Measurements from ENCODE around the gene SFT2D3. TPM values are rescaled to one million over a fixed set of nuclear protein-coding genes. Genes with fewer than 3 reads are reported as not detected.

Gene SFT2D3
- total RNA-seq, 1 donor from 2014 or later = 7.4 TPM

DNA sequence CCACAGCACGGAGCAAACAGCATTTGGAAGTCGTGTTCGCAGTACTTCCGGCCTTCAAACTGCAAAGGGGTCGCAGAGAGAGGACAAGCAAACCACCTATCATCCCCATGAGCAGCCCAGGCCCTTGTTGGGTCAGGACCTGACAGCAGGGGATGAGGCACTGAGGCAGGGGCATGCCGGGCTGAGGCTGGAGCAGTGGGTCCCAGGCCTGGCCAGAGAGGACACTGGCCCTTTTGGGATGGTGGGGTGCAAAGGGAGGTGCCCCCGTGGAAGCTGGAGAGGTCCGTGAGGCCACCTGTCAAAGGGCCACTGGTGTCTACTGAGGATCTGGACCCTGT is 46.5 kb upstream of the SFT2D3 start:
- ATAC-seq (no peak), DNase-seq (peak; percentile 32)
- TF ChIP-seq, protein P1, sequence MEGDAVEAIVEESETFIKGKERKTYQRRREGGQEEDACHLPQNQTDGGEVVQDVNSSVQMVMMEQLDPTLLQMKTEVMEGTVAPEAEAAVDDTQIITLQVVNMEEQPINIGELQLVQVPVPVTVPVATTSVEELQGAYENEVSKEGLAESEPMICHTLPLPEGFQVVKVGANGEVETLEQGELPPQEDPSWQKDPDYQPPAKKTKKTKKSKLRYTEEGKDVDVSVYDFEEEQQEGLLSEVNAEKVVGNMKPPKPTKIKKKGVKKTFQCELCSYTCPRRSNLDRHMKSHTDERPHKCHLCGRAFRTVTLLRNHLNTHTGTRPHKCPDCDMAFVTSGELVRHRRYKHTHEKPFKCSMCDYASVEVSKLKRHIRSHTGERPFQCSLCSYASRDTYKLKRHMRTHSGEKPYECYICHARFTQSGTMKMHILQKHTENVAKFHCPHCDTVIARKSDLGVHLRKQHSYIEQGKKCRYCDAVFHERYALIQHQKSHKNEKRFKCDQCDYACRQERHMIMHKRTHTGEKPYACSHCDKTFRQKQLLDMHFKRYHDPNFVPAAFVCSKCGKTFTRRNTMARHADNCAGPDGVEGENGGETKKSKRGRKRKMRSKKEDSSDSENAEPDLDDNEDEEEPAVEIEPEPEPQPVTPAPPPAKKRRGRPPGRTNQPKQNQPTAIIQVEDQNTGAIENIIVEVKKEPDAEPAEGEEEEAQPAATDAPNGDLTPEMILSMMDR (IDR thresholded peaks at IDR 0.05) = no peak
- no peaks in the 10 kb centered on the region for H3K9me3 ChIP-seq
- H3K36me3 ChIP-seq = peaks cover 46% of the 10 kb centered on the region
- peak overlapping the region; percentile 65 for H3K27ac ChIP-seq
- H3K4me1 ChIP-seq = peaks cover 73% of the 10 kb centered on the region
- H3K27me3 ChIP-seq (ENCODE audit: low read depth) = no peaks in the 10 kb centered on the region
- no peak overlapping the region for H3K4me3 ChIP-seq
- intact Hi-C loops (cut with DNase I) = no loop called here

DNA sequence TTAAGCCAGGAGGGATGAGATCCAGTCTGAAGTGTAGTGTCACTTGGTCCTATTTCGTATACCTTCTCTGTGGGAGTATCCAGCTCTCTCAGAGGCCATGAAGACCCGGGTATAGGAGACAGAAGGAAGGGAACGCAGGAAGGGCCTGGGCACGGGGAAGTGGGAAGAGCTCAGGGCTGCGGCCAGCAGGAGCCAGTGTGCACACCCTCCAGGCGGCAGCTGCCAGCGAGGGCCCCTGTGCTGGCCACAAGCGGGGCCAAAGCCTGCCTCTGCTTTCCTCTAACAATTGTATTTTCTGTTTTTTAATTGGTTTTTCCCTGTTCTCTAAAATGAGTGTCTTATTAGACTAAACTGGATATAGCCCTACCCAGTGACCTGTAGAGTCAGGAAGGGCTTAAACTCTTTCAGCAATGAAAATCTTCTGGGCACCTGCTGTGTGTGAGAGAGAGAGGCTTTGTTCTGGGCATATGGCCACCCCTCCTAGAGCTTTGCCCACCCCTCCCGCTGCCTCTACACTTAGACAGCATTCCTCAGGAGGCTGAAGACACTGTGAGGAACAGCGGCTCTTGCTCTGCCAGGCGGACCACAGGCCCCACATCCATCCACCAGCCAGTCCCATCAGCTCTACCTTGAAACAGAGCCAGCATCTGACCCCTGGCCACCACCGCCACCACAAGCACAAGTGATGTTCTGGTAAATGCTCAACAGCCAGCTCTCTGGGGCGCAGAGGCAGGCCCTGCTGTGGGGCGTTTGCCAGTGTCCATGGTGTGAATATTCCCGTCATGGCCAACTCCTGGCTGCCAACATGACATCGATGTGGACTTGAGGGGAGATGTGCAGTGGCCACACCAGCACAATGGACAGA is 45.9 kb upstream of the SFT2D3 start:
- no peak for ATAC-seq
- H3K4me3 ChIP-seq = no peak overlapping the region
- H3K4me1 ChIP-seq = peaks cover 68% of the 10 kb centered on the region
- intact Hi-C loops (cut with DNase I) = no loop called here
- no peaks in the 10 kb centered on the region for H3K9me3 ChIP-seq
- peak overlapping the region; percentile 65 for H3K27ac ChIP-seq
- TF ChIP-seq, protein P1 (IDR thresholded peaks at IDR 0.05) = no peak
- H3K27me3 ChIP-seq (ENCODE audit: low read depth) = no peaks in the 10 kb centered on the region
- DNase-seq = peak; percentile 39
- peaks cover 46% of the 10 kb centered on the region for H3K36me3 ChIP-seq

DNA sequence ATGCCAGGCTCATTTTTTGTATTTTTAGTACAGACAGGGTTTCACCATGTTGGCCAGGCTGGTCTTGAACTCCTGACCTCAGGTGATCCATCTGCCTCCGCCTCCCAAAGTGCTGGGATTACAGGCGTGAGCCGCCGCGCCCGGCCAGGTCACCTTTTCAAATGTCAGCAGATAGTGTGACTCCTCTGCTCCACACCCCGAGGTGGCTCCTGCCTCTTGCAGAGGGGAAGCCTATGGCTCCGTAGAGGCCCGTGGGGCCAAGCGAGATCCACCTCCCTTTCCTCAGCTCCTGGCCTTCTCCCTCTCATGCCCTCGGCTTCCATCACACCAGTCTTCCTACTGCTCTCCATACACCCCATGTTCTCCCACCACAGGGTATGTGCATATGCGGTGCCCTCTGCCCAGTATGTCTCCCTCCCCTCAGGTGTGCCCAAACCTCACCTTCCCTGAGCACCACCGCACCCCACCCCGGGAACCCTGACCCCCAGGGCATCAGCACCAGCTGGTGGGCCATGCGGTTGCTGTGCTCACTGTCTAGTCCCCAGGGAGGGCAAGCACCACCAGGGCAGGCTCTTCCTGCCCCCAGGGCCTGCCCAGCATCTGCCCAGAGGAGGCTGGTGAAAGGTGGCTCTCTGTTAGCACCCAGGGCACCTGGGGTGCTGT is 44.6 kb upstream of the SFT2D3 start:
- intact Hi-C loops (cut with DNase I) = no loop called here
- ATAC-seq (no peak), DNase-seq (peak; percentile 40)
- Histone ChIP-seq H3K9me3 (no peaks in the 10 kb centered on the region), H3K4me3 (no peak overlapping the region), H3K36me3 (peaks cover 52% of the 10 kb centered on the region), H3K27ac (peak overlapping the region; percentile 51), H3K27me3 (ENCODE audit: low read depth) (no peaks in the 10 kb centered on the region), H3K4me1 (peaks cover 72% of the 10 kb centered on the region)
- TF ChIP-seq, protein P1 (IDR thresholded peaks at IDR 0.05) = no peak

DNA sequence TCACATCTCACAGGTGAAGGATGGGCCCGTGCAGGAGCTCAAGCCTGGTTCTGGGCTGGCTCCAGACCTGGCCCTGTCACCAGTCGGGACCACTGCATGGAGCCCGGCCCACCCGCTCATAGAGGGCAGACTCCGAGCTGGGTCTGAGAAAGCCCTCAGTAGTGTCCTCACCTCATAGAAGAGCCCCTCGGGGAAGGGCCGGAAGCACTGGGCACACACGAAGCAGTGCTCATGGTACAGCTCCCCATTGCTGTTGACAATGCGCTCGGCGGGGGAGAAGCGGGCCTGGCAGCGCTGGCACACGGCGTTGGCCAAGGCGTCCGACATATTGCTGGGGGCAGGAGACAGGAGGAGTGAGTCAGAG is 44.1 kb upstream of the SFT2D3 start:
- H3K4me3 ChIP-seq = no peak overlapping the region
- peak; percentile 41 for DNase-seq
- ATAC-seq = no peak
- H3K4me1 ChIP-seq = peaks cover 73% of the 10 kb centered on the region
- peak overlapping the region; percentile 51 for H3K27ac ChIP-seq
- TF ChIP-seq, protein P1 (IDR thresholded peaks at IDR 0.05) = no peak
- peaks cover 52% of the 10 kb centered on the region for H3K36me3 ChIP-seq
- intact Hi-C loops (cut with DNase I) = no loop called here
- H3K27me3 ChIP-seq (ENCODE audit: low read depth) = no peaks in the 10 kb centered on the region
- H3K9me3 ChIP-seq = no peaks in the 10 kb centered on the region

DNA sequence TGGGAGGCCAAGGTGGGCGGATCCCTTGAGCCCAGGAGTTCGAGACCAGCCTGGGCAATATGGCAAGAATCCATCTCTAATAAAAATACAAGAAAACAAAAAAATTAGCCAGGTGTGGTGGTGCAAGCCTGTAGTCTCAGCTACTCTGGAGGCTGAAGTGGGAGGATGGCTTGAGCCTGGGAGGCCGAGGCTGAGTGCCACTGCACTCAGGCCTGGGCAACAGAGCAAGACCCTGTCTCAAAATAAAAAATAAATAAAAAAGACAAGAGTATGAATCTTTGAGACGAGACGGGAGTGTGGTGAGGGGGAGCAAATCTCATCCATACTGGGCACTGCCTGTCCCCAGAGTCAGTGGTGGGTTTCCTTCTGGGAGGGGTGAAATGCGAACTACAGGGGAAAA is 43.2 kb upstream of the SFT2D3 start:
- H3K27me3 ChIP-seq (ENCODE audit: low read depth) = no peaks in the 10 kb centered on the region
- no peak for ATAC-seq
- intact Hi-C loops (cut with DNase I) = no loop called here
- no peak overlapping the region for H3K4me3 ChIP-seq
- DNase-seq = peak; percentile 12
- H3K36me3 ChIP-seq = peaks cover 45% of the 10 kb centered on the region
- no peaks in the 10 kb centered on the region for H3K9me3 ChIP-seq
- TF ChIP-seq, protein P1 (IDR thresholded peaks at IDR 0.05) = no peak
- H3K4me1 ChIP-seq = peaks cover 70% of the 10 kb centered on the region
- H3K27ac ChIP-seq = peak overlapping the region; percentile 79
